Gastrocnemius medialis (tissue), 4 donors: Measurements from ENCODE around the gene CSGALNACT2.

Experiments used
- POLR2A ChIP-seq, 2 donors: fragments of 450-650 bp; IDR thresholded peaks; one replicate each; pipeline ENCODE4 v1.6.1; 2017; ENCODE audit warnings: antibody characterized with exemption in 2 of 2, mild to moderate bottlenecking in 2 of 2, moderate library complexity in 2 of 2
- TF ChIP-seq, protein P1 (sequence below), 5 experiments: fragments of 450-650 bp in 3 of 5; fragments of 200-600 bp in 2 of 5; sonication (generic) in 2 of 5; IDR thresholded peaks in 4 of 5; conservative IDR thresholded peaks in 1 of 5; 1 replicate in 4 of 5; 2 replicates in 1 of 5; pipeline ENCODE4 v1.5.1; 2016 to 2019; ENCODE audit warnings: antibody characterized with exemption in 5 of 5, mild to moderate bottlenecking in 3 of 5, moderate library complexity in 3 of 5

DNA sequence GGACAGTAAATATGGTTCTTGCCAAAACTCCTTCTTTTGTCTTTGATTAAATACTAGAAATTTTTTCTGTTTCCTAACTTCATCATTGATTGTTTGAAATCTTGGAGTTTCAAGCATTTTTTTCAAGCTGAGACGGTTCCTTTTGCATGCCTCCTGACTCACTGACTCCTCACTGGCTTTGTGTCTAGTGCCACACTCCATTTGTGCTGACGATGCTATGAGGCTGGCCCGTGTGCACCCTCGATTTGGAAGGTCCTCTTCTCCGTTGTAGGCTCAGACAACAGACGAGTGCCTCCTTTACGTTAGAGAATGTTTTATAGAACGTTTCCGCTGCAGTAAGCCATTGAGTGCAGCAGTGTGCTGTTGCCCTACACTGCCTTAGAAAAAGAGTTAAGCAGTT, 10.8 kb upstream of the CSGALNACT2 start:
- TF ChIP-seq, protein P1, sequence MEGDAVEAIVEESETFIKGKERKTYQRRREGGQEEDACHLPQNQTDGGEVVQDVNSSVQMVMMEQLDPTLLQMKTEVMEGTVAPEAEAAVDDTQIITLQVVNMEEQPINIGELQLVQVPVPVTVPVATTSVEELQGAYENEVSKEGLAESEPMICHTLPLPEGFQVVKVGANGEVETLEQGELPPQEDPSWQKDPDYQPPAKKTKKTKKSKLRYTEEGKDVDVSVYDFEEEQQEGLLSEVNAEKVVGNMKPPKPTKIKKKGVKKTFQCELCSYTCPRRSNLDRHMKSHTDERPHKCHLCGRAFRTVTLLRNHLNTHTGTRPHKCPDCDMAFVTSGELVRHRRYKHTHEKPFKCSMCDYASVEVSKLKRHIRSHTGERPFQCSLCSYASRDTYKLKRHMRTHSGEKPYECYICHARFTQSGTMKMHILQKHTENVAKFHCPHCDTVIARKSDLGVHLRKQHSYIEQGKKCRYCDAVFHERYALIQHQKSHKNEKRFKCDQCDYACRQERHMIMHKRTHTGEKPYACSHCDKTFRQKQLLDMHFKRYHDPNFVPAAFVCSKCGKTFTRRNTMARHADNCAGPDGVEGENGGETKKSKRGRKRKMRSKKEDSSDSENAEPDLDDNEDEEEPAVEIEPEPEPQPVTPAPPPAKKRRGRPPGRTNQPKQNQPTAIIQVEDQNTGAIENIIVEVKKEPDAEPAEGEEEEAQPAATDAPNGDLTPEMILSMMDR (IDR thresholded peaks at IDR 0.05 in 4 of 5, conservative IDR thresholded peaks at IDR 0.05 in 1 of 5): no peak
- no peak for TF ChIP-seq POLR2A (IDR thresholded peaks at IDR 0.05)
